Prostate gland (tissue), 2 donors: ENCODE results near the gene DFFB. TPM values are rescaled to one million over a fixed set of nuclear protein-coding genes. Genes with fewer than 3 reads are reported as not detected.

Experiments used
- DNase-seq: peaks from one replicate; pipeline ENCODE4 v3.0.0-alpha.2; 2019; ENCODE audit warnings: low spot score
- H3K27ac ChIP-seq, 2 donors: fragments of 200-600 bp; sonication (generic); 2 replicates each; pipeline ENCODE4 v1.5.1; 2017 to 2019
- H3K27me3 ChIP-seq: fragments of 200-600 bp; sonication (generic); replicated peaks from 2 replicates; pipeline ENCODE4 v1.5.1; 2019; ENCODE audit not compliant: insufficient read depth
- H3K36me3 ChIP-seq, 2 donors: fragments of 200-600 bp; sonication (generic); 1 replicate in 1 of 2; 2 replicates in 1 of 2; pipeline versions ENCODE4 v1.5.1 to v1.8.1; 2017 to 2019
- H3K4me1 ChIP-seq: fragments of 200-600 bp; sonication (generic); replicated peaks from 2 replicates; pipeline ENCODE4 v1.5.1; 2019
- H3K4me3 ChIP-seq, 2 donors: fragments of 200-600 bp; sonication (generic); 2 replicates each; pipeline ENCODE4 v1.5.1; 2017 to 2019
- H3K9me3 ChIP-seq: fragments of 200-600 bp; sonication (generic); 2 replicates; pipeline ENCODE4 v1.5.1; 2017
- POLR2A ChIP-seq: fragments of 450-650 bp; IDR thresholded peaks from one replicate; pipeline ENCODE4 v1.6.1; 2016; ENCODE audit warnings: antibody characterized with exemption, mild to moderate bottlenecking
- POLR2AphosphoS5 ChIP-seq: sonication (generic); formaldehyde crosslinking; IDR thresholded peaks from one replicate; pipeline ENCODE4 v1.6.1; 2017; ENCODE audit warnings: antibody characterized with exemption
- whole genome bisulfite sequencing: methylation state at CpG from one replicate; pipeline ENCODE4 v1.1.5; 2018; 5-methylcytosine and 5-hydroxymethylcytosine counted together
- intact Hi-C: fragments of 100-400 bp; cut with DNase I; formaldehyde crosslinking; loops from one replicate; pipeline ENCODE4 v1.14.2; 2022
- total RNA-seq, 2 donors: library from RNA; depleted of rRNA; stranded (reverse); fragments of >200 nt; gene quantifications; one replicate each; pipeline ENCODE4 v1.1.0, GENCODE V29; 2016
- TF ChIP-seq, protein P1 (sequence below), 4 experiments: fragments of 200-600 bp in 2 of 4; fragments of 450-650 bp in 2 of 4; sonication (generic) in 2 of 4; IDR thresholded peaks; 1 replicate in 3 of 4; 2 replicates in 1 of 4; pipeline ENCODE4 v1.5.1; 2016 to 2019; ENCODE audit warnings: antibody characterized with exemption in 4 of 4, mild to moderate bottlenecking in 2 of 4, moderate library complexity in 2 of 4

DFFB gene
- total RNA-seq, 2 donors from 2014 or later: 5.3 to 20.5 TPM

DNA sequence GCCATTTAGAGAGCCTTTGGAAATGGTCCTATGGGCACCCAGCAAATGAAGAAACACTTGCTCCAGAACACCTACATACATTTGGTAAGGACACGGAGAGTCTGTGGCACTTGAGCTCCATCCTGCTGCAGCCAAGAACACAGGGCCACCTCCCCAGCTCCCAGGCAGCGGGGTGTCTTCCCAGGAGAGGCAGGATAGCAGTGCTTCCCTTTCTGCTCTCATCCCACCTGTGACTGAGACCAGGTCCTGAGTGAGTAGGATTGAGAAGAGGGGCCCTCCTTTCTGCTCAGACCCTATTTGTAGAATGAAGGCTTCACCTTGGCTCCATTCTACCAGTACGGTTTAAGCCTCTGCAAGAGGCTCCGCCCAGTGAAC is 38.7 kb downstream of the DFFB start:
- WGBS: 91% methylated on average over 4 of the region's 4 CpGs
- Histone ChIP-seq H3K27ac (no peak overlapping the region), H3K4me1 (no peaks in the 10 kb centered on the region), H3K4me3 (no peak overlapping the region), H3K27me3 (no peaks in the 10 kb centered on the region), H3K9me3 (no peaks in the 10 kb centered on the region), H3K36me3 (no peaks in the 10 kb centered on the region)
- TF ChIP-seq POLR2A: no peak
- intact Hi-C loops: no loop called here
- no peak for DNase-seq

DNA sequence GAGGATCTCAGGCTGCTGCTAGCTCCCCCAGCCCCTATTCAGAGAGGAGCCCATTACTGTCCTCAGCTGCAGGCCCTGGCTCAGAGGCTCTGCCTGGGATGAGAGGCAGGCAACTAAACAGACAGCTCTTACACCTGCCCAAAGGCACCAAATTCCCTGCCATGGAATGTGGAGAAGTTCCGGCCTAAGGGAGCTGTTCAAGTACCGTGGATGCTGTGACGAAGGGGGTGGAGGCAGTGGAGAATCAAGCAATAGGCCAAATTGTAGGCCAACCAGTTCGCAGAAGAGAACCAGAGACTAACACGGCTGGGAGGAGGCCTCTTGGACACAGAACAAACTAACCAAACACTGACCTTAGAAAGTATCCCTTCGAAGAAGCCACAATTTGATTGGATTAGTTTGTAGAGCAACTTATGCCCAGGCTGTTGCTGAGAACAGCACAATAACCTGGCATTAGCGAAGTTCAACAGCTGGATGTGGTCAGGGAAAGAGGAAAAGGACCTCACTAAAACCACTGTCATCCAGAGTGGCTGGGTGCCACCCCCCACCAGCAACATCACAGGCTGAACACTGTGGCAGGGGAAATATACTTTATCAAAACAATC is 39.2 kb downstream of the DFFB start:
- Histone ChIP-seq H3K4me3 (no peak overlapping the region), H3K27me3 (no peaks in the 10 kb centered on the region), H3K9me3 (no peaks in the 10 kb centered on the region), H3K36me3 (no peaks in the 10 kb centered on the region), H3K27ac (no peak overlapping the region), H3K4me1 (no peaks in the 10 kb centered on the region)
- intact Hi-C loops: no loop called here
- no peak for DNase-seq
- no peak for TF ChIP-seq POLR2AphosphoS5
- TF ChIP-seq, protein P1, sequence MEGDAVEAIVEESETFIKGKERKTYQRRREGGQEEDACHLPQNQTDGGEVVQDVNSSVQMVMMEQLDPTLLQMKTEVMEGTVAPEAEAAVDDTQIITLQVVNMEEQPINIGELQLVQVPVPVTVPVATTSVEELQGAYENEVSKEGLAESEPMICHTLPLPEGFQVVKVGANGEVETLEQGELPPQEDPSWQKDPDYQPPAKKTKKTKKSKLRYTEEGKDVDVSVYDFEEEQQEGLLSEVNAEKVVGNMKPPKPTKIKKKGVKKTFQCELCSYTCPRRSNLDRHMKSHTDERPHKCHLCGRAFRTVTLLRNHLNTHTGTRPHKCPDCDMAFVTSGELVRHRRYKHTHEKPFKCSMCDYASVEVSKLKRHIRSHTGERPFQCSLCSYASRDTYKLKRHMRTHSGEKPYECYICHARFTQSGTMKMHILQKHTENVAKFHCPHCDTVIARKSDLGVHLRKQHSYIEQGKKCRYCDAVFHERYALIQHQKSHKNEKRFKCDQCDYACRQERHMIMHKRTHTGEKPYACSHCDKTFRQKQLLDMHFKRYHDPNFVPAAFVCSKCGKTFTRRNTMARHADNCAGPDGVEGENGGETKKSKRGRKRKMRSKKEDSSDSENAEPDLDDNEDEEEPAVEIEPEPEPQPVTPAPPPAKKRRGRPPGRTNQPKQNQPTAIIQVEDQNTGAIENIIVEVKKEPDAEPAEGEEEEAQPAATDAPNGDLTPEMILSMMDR (IDR thresholded peaks at IDR 0.05): no peak
- no peak for TF ChIP-seq POLR2A
- 90% methylated on average over 7 of the region's 7 CpGs for whole genome bisulfite sequencing

DNA sequence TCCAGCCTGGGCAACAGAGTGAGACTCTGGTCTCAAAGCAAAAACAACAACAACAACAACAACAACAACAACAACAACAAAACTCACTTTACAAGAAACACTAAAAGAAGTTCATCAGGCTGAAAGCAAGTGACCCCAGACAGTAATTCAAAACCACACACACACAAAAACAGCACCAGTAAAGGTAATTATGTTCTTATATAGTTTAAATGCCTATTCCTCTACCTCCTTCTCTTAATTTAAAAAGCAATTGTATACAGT is 41.1 kb downstream of the DFFB start:
- intact Hi-C loops: no loop called here
- Histone ChIP-seq H3K4me1 (no peaks in the 10 kb centered on the region), H3K36me3 (no peaks in the 10 kb centered on the region), H3K9me3 (no peaks in the 10 kb centered on the region), H3K27me3 (no peaks in the 10 kb centered on the region), H3K27ac (no peak overlapping the region), H3K4me3 (no peak overlapping the region)
- TF ChIP-seq, protein P1 (IDR thresholded peaks at IDR 0.05): no peak
- no peak for TF ChIP-seq POLR2AphosphoS5
- no peak for TF ChIP-seq POLR2A
- DNase-seq: no peak

DNA sequence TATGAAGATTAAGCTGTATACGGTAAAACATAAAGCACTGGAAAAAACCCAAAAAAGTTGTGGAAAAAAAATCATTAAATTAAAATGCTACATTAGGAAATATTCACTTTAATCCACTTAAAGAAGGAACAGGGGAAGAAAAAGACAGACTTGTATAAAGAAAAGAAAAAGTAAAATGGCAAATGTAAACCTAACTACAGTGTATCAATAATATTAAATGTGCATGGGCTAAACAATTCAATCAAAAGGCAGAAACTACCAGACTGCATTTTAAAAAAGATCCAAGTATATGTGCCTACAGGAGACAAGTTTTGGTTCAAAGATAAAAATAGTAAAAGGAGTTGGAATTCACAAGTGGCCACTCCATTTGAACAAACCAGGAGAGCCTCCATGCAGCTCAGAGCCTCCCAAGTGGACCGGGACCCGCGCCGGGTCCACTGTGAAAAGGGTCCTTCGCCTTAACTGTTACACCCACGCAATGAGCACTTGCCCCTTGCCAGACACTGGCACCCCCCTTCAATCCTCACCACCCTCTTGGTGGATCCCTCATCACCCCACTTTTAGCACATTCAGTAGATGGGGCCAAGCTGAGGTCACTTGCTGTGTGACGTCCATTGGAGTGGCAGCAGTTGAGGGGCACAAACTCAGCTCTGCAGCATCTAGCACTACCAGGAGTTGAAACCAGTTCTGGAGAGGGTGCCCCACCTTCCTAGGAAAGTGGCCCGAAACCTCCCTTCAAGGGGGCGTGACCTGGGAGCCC is 41.9 kb downstream of the DFFB start:
- intact Hi-C loops: no loop called here

DNA sequence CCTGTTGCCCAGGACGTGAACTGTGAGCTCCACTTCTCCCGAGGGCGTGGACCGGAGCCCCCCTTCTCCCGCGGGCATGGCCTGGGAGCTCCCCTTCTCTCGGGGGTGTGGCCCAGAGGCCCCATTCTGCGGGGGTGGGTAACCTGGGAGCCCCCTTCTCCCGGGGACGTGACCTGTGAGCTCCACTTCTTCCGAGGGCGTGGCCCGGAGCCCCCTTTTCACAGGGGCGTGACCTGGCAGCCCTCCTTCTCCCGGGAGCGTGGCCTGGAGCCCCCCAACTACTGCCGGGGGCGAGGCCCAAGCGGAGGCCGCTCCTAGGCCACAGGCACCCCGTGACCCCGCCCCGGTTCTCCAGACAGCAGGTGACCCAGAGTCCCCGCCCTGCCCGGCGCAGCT is 42.5 kb downstream of the DFFB start:
- no peaks in the 10 kb centered on the region for H3K27me3 ChIP-seq
- no peaks in the 10 kb centered on the region for H3K36me3 ChIP-seq
- H3K9me3 ChIP-seq: no peaks in the 10 kb centered on the region
- H3K27ac ChIP-seq: peak overlapping the region; percentile 94 to 95
- intact Hi-C loops: loop anchor here (2.0 kb wide), 1 partner anchor 43 kb away; the partner anchor contains the start of genes CEP104 and DFFB
- peak overlapping the region; percentile 85 to 92 for H3K4me3 ChIP-seq
- WGBS: 2% methylated on average over 26 of the region's 26 CpGs
- no peaks in the 10 kb centered on the region for H3K4me1 ChIP-seq
- DNase-seq: no peak
- TF ChIP-seq, protein P1 (IDR thresholded peaks at IDR 0.05): no peak
- TF ChIP-seq POLR2AphosphoS5 (no peak), POLR2A (no peak)

More for the DNA sequence above, 41.9 kb downstream of the DFFB start:
- no peak for DNase-seq
- Histone ChIP-seq H3K4me1 (no peaks in the 10 kb centered on the region), H3K27me3 (no peaks in the 10 kb centered on the region), H3K36me3 (no peaks in the 10 kb centered on the region), H3K27ac (peak overlapping the region; percentile 94 to 95), H3K9me3 (no peaks in the 10 kb centered on the region), H3K4me3 (peak overlapping the region; percentile 85 to 92)
- WGBS: 42% methylated on average over 10 of the region's 10 CpGs
- no peak for TF ChIP-seq POLR2AphosphoS5
- TF ChIP-seq POLR2A: no peak
- TF ChIP-seq, protein P1 (IDR thresholded peaks at IDR 0.05): no peak
